Upper lobe of left lung (tissue), 4 donors: ENCODE data around the gene CACNA1H.

Source experiments
- POLR2A ChIP-seq, 4 donors: fragments of 450-650 bp; IDR thresholded peaks; one replicate each; pipeline ENCODE4 v1.5.1; 2016 to 2017; ENCODE audit warnings: antibody characterized with exemption in 4 of 4, mild to moderate bottlenecking in 2 of 4
- TF ChIP-seq, protein P1 (sequence below), 6 experiments: fragments of 450-650 bp in 4 of 6; fragments of 200-600 bp in 2 of 6; sonication (generic) in 2 of 6; IDR thresholded peaks; one replicate each; pipeline ENCODE4 v1.5.1; 2016 to 2019; ENCODE audit warnings: antibody characterized with exemption in 6 of 6

DNA sequence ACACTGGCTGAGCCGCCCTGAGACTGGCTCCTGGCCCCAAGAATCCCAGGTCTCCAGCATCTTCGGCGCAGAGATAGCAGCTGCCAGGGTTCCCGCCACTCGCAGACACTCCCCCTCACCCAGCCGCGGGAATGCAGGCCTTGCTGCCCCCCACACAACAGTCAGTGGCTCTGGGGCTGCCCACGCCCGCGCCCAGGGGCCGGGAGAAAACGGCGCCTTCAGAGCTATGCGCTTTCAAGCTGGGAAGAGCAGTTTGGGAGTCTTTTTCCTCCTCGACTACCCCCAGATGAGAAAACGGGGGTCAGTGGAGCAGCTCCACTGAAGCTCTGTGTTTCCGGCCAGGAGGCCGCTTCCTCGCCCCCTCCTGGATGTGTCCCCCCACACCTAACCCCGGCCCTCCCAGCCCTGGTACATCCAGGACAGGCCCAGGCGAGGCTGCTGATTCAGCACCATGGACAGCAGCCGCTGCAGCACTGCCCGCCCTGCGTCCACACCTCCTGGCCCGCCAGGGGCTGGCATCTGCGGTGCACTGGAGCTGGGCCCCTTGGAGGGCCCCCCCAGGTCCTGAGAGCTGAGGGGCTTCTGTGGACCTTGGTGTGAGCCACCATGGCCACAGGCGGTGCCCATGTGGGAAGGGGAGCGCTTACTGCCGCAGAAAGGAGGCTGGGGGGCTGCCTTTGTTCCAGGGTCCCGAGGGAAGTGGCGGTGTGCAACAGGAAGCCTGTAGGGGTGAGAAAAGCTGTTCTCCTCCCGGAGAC is 35.7 kb downstream of the CACNA1H start:
- TF ChIP-seq, protein P1, sequence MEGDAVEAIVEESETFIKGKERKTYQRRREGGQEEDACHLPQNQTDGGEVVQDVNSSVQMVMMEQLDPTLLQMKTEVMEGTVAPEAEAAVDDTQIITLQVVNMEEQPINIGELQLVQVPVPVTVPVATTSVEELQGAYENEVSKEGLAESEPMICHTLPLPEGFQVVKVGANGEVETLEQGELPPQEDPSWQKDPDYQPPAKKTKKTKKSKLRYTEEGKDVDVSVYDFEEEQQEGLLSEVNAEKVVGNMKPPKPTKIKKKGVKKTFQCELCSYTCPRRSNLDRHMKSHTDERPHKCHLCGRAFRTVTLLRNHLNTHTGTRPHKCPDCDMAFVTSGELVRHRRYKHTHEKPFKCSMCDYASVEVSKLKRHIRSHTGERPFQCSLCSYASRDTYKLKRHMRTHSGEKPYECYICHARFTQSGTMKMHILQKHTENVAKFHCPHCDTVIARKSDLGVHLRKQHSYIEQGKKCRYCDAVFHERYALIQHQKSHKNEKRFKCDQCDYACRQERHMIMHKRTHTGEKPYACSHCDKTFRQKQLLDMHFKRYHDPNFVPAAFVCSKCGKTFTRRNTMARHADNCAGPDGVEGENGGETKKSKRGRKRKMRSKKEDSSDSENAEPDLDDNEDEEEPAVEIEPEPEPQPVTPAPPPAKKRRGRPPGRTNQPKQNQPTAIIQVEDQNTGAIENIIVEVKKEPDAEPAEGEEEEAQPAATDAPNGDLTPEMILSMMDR (IDR thresholded peaks at IDR 0.05), result peak in 1 of 6 experiments; percentile 11
- TF ChIP-seq POLR2A (IDR thresholded peaks at IDR 0.05), result no peak
